Heart left ventricle (tissue), 13 donors: ENCODE results near the gene MPZL3.

ENCODE experiments used
- POLR2A ChIP-seq, 2 donors: fragments of 450-650 bp; IDR thresholded peaks; one replicate each; pipeline ENCODE4 v1.6.1; 2017; ENCODE audit warnings: antibody characterized with exemption in 2 of 2, mild to moderate bottlenecking in 2 of 2, moderate library complexity in 2 of 2
- TF ChIP-seq, protein P1 (sequence below), 12 donors: fragments of 200-600 bp; sonication (generic) in 4 of 12; IDR thresholded peaks; one replicate each; pipeline versions ENCODE4 v1.5.0 to v1.8.0; 2018 to 2022; ENCODE audit warnings: antibody characterized with exemption in 12 of 12, mild to moderate bottlenecking in 5 of 12
- donor health status: ischemic (EF 13 %, LVEDD 7.1; RV severe dilation, severe dysfunction).
- donor health status: DM: no; HTN: yes; CAD: no.
- donor health status: DM: no; HTN: no; CAD: no.
- donor health status: ischemic (EF 25% LVEDD 6.9; RV normal size, moderate dysfunction).
- donor health status: ischemic (EF 25% LVEDD 5.7; RV mildly dilated, moderate dysfunction).
- donor health status: ischemic (EF 35%, LVEDD 5.7; RV mildly dilated, moderate dysfunction).
- donor health status: nonischemic (EF 11% LVEDD 7.7; RV severe dilation, severe dysfunction).
- donor health status: DM: yes; HTN: yes; CAD: no.
- donor health status: PGD.
- donor health status: ischemic (EF 29% LVEDD 5.4; RV normal size, mild dysfunction).
- donor health status: nonischemic (EF 23%, LVEDD 6.1; RV moderate dilation, normal function).

DNA sequence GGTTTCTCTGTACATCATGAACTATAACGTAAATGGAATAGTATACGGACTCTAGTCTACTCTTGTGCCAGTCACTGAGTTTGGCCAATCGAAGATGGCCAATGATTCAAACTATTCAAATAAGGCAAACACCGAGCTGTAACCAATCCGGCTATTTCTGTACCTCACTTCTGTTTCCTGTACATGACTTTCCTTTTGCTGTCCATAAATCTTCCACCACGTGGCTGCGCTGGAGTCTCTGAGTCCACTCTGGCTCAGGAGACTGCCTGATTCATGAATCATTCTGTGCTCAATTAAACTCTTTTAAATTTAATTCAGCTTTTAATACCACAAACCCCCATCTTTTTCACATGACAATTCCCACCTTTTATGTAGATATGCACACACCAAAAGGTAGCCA lies 25.9 kb downstream of the MPZL3 start:
- TF ChIP-seq, protein P1, sequence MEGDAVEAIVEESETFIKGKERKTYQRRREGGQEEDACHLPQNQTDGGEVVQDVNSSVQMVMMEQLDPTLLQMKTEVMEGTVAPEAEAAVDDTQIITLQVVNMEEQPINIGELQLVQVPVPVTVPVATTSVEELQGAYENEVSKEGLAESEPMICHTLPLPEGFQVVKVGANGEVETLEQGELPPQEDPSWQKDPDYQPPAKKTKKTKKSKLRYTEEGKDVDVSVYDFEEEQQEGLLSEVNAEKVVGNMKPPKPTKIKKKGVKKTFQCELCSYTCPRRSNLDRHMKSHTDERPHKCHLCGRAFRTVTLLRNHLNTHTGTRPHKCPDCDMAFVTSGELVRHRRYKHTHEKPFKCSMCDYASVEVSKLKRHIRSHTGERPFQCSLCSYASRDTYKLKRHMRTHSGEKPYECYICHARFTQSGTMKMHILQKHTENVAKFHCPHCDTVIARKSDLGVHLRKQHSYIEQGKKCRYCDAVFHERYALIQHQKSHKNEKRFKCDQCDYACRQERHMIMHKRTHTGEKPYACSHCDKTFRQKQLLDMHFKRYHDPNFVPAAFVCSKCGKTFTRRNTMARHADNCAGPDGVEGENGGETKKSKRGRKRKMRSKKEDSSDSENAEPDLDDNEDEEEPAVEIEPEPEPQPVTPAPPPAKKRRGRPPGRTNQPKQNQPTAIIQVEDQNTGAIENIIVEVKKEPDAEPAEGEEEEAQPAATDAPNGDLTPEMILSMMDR (IDR thresholded peaks at IDR 0.05), result no peak
- TF ChIP-seq POLR2A (IDR thresholded peaks at IDR 0.05), result no peak
